Caco-2 (cell line): Measurements from ENCODE around the gene ANKLE1. TPM values are rescaled to one million over a fixed set of nuclear protein-coding genes. Genes with fewer than 3 reads are reported as not detected.

Experiments
- BruUV-seq: library from RNA; stranded (reverse); fragments of 400-500 nt; replicated peaks from 2 replicates; lab custom pipeline; 2021; lab: Mats Ljungman, UMichigan
- CTCF ChIA-PET: fragments of 300-600 bp; sonication (Branson Sonifier 250); formaldehyde crosslinking; loops from one replicate; lab custom pipeline; 2022; ENCODE audit warnings: antibody characterized with exemption; lab: Charles Lee
- POLR2A ChIA-PET: fragments of 300-600 bp; sonication (Branson Sonifier 250); formaldehyde crosslinking; loops from one replicate; lab custom pipeline; 2022; ENCODE audit warnings: antibody characterized with exemption; lab: Charles Lee
- DNase-seq, 2 experiments: peaks; one replicate each; pipeline versions ENCODE4 v3.0.0 to v3.0.0-alpha.2; 2020 to 2022
- H3K27me3 ChIP-seq: replicated peaks from 2 replicates; pipeline ENCODE4 v1.6.0; 2011; ENCODE audit warnings: low read length; ENCODE audit not compliant: control insufficient read depth, insufficient read depth
- H3K36me3 ChIP-seq: 2 replicates; pipeline ENCODE4 v1.5.1; 2011; ENCODE audit warnings: low read length; ENCODE audit not compliant: control insufficient read depth, insufficient read depth
- H3K4me1 ChIP-seq: fragments of 250-450 bp; sonication (Bioruptor Pico); 2 replicates; pipeline ENCODE4 v1.5.1; 2020; ENCODE audit warnings: mild to moderate bottlenecking
- H3K4me3 ChIP-seq: 2 replicates; pipeline ENCODE4 v1.5.1; 2011; ENCODE audit warnings: low read depth, mild to moderate bottlenecking, control low read depth, low read length
- H3K9me3 ChIP-seq: fragments of 250-450 bp; sonication (Bioruptor Pico); 2 replicates; pipeline ENCODE4 v1.5.1; 2020; ENCODE audit warnings: mild to moderate bottlenecking, moderate library complexity
- H3K27ac Mint-ChIP-seq: one replicate; pipeline ENCODE4 v1.8.0; 2022; ENCODE audit warnings: mixed read lengths; ENCODE audit not compliant: unreplicated experiment
- H3K27me3 Mint-ChIP-seq: one replicate; pipeline ENCODE4 v1.8.0; 2022; ENCODE audit warnings: mixed read lengths; ENCODE audit not compliant: insufficient read depth, unreplicated experiment
- H3K36me3 Mint-ChIP-seq: one replicate; pipeline ENCODE4 v1.8.0; 2022; ENCODE audit warnings: mild to moderate bottlenecking, mixed read lengths; ENCODE audit not compliant: insufficient read depth, unreplicated experiment
- H3K4me1 Mint-ChIP-seq: one replicate; pipeline ENCODE4 v1.8.0; 2022; ENCODE audit warnings: low read depth, mixed read lengths; ENCODE audit not compliant: unreplicated experiment
- H3K4me3 Mint-ChIP-seq: one replicate; pipeline ENCODE4 v1.8.0; 2022; ENCODE audit warnings: mild to moderate bottlenecking, moderate library complexity, mixed read lengths; ENCODE audit not compliant: unreplicated experiment
- H3K9me3 Mint-ChIP-seq: one replicate; pipeline ENCODE4 v1.8.0; 2022; ENCODE audit warnings: mixed read lengths; ENCODE audit not compliant: unreplicated experiment
- CTCF ChIP-seq, 2 experiments: fragments of 200-600 bp in 1 of 2; IDR thresholded peaks; 1 replicate in 1 of 2; 2 replicates in 1 of 2; pipeline versions ENCODE4 v1.5.1 to v1.8.0; 2011 to 2022; ENCODE audit warnings: antibody characterized with exemption in 1 of 2, control low read depth in 1 of 2, inconsistent platforms in 1 of 2, low read depth in 1 of 2, low read length in 1 of 2, mild to moderate bottlenecking in 1 of 2, moderate library complexity in 1 of 2; ENCODE audit not compliant: insufficient read depth in 1 of 2, severe bottlenecking in 1 of 2, unreplicated experiment in 1 of 2
- intact Hi-C: fragments of 100-400 bp; cut with micrococcal nuclease; formaldehyde crosslinking; loops from one replicate; pipeline ENCODE4 v1.10.0; 2022; ENCODE audit not compliant: unreplicated experiment
- total RNA-seq: library from RNA; stranded (reverse); gene quantifications from 2 replicates; pipeline ENCODE4 v1.2.3, GENCODE V29; 2022

The ANKLE1 gene
- total RNA-seq, 1 experiment from 2014 or later = 14.3 TPM

GRCh38 chr19:17263712-17264640 is 17.7 kb upstream of the ANKLE1 start:
- H3K4me1 ChIP-seq = no peaks in the 10 kb centered on the region; the same call in 1 of the 2 replicates
- no peak for TF ChIP-seq CTCF (IDR thresholded peaks at IDR 0.05; ENCODE audit: insufficient read depth in 1 of 2, low read depth in 1 of 2, low read length in 1 of 2, severe bottlenecking in 1 of 2, unreplicated experiment in 1 of 2)
- H3K9me3 ChIP-seq = no peaks in the 10 kb centered on the region
- peak overlapping the region; percentile 67 for H3K27ac Mint-ChIP-seq
- H3K4me3 Mint-ChIP-seq = no peak overlapping the region
- intact Hi-C loops = no loop called here
- H3K36me3 ChIP-seq = no peaks in the 10 kb centered on the region
- no peaks in the 10 kb centered on the region for H3K27me3 ChIP-seq
- no peaks in the 10 kb centered on the region for H3K27me3 Mint-ChIP-seq
- POLR2A ChIA-PET = no interaction called here
- peaks cover 21% of the 10 kb centered on the region for H3K36me3 Mint-ChIP-seq
- BruUV-seq = no TSS peak
- H3K4me3 ChIP-seq = no peak overlapping the region
- no peaks in the 10 kb centered on the region for H3K9me3 Mint-ChIP-seq
- DNase-seq = no peak
- H3K4me1 Mint-ChIP-seq = peaks cover 14% of the 10 kb centered on the region
- CTCF ChIA-PET = interaction anchor here (1.1 to 1.2 kb wide), 2 partner anchors 18 to 29 kb away, joined by 3 to 4 read pairs; no protein-coding TSS in a partner anchor

GRCh38 chr19:17264641-17264979 is 17.1 kb upstream of the ANKLE1 start, which contains the start of gene USHBP1:
Gene USHBP1 (minus strand): TSS chr19:17264745. CDS start chr19:17264299, 446 bp downstream.
- no peak within 1 kb of the TSS for H3K4me3 Mint-ChIP-seq

More at GRCh38 chr19:17264641-17264979, 17.1 kb upstream of the ANKLE1 start, which contains the start of gene USHBP1:
- Mint-ChIP-seq H3K9me3 (no peaks in the 10 kb centered on the region), H3K36me3 (peaks cover 27% of the 10 kb centered on the region), H3K27ac (peak within 1 kb of the TSS; percentile 67), H3K4me1 (peaks cover 14% of the 10 kb centered on the region), H3K27me3 (no peaks in the 10 kb centered on the region)
- intact Hi-C loops = no loop called here
- H3K36me3 ChIP-seq = no peaks in the 10 kb centered on the region
- no peak for TF ChIP-seq CTCF (IDR thresholded peaks at IDR 0.05; ENCODE audit: insufficient read depth in 1 of 2, low read depth in 1 of 2, low read length in 1 of 2, severe bottlenecking in 1 of 2, unreplicated experiment in 1 of 2)
- H3K27me3 ChIP-seq = no peaks in the 10 kb centered on the region
- POLR2A ChIA-PET = interaction anchor here (0.6 kb wide), 1 partner anchor 20 kb away, joined by 3 read pairs; no protein-coding TSS in a partner anchor
- H3K4me3 ChIP-seq = no peak within 1 kb of the TSS
- CTCF ChIA-PET = interaction anchor here (1.1 kb wide), 1 partner anchor 29 kb away, joined by 3 read pairs; no protein-coding TSS in a partner anchor
- H3K9me3 ChIP-seq = no peaks in the 10 kb centered on the region
- no peaks in the 10 kb centered on the region; the same call in 1 of the 2 replicates for H3K4me1 ChIP-seq
- DNase-seq = no peak
- no TSS peak for BruUV-seq
